ENCODE measurements around the gene PTGER2.

PTGER2 gene

DNA sequence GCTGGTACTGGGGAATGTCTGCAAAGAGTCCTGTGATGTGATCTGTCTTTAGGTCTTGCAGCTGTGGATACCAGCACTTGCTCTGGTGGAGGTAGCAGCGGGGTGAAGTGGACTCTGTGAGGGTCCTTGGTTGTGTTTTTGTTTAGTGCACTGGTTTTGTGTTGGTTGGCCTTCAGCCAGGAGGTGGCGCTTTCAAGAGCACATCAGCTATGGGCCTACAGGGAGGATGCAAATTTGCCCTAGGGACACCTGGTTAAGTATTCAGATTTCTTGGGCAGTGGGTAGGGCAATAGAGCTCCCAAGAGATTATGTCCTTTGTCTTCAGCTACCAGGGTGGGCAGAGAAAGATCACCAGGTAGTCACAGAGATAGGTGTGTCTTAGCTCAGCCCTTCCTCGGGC is 63.8 kb downstream of the PTGER2 start:
- TF ChIP-seq, protein P1, sequence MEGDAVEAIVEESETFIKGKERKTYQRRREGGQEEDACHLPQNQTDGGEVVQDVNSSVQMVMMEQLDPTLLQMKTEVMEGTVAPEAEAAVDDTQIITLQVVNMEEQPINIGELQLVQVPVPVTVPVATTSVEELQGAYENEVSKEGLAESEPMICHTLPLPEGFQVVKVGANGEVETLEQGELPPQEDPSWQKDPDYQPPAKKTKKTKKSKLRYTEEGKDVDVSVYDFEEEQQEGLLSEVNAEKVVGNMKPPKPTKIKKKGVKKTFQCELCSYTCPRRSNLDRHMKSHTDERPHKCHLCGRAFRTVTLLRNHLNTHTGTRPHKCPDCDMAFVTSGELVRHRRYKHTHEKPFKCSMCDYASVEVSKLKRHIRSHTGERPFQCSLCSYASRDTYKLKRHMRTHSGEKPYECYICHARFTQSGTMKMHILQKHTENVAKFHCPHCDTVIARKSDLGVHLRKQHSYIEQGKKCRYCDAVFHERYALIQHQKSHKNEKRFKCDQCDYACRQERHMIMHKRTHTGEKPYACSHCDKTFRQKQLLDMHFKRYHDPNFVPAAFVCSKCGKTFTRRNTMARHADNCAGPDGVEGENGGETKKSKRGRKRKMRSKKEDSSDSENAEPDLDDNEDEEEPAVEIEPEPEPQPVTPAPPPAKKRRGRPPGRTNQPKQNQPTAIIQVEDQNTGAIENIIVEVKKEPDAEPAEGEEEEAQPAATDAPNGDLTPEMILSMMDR (IDR thresholded peaks at IDR 0.05; ENCODE audit: low read depth, low read length): no peak
- DNase-seq (ENCODE audit: extremely low read depth, low read depth): no peak
